ENCODE results near the gene TMEM97.
"Not testable (repeated sequence)": the region's sequence is repeated elsewhere in the genome, so short reads cannot be mapped to it uniquely, and the experiment has no call there.

Gene TMEM97

GRCh38 chr17:28338769-28339212, 19.8 kb downstream of the TMEM97 start:
- not testable (repeated sequence) for DNase-seq

GRCh38 chr17:28339431-28339830, 20.4 kb downstream of the TMEM97 start:
- no peak for DNase-seq

- DNase-seq: no peak
Measured at GRCh38 chr17:28340374-28340773, 21.4 kb downstream of the TMEM97 start.

GRCh38 chr17:28341516-28341915, 22.5 kb downstream of the TMEM97 start:
- no peak for DNase-seq

GRCh38 chr17:28342313-28342712, 23.3 kb downstream of the TMEM97 start:
- DNase-seq: no peak

- no peak for DNase-seq
Measured at GRCh38 chr17:28343491-28343932, 24.5 kb downstream of the TMEM97 start.

GRCh38 chr17:28344011-28344410, 25.0 kb downstream of the TMEM97 start:
- no peak for DNase-seq

GRCh38 chr17:28344435-28344901, 25.5 kb downstream of the TMEM97 start:
- no peak for DNase-seq

- DNase-seq: no peak
Measured at GRCh38 chr17:28345419-28346198, 26.6 kb downstream of the TMEM97 start.

GRCh38 chr17:28346199-28346580, 27.2 kb downstream of the TMEM97 start:
- no peak for DNase-seq

GRCh38 chr17:28346746-28347246, 27.8 kb downstream of the TMEM97 start:
- DNase-seq: no peak

GRCh38 chr17:28347261-28347891, 28.4 kb downstream of the TMEM97 start:
- DNase-seq: no peak

GRCh38 chr17:28348979-28349378, 30.0 kb downstream of the TMEM97 start:
- DNase-seq: no peak

- DNase-seq: no peak
Measured at GRCh38 chr17:28350271-28350670, 31.3 kb downstream of the TMEM97 start.

- DNase-seq: peak; percentile 96
Measured at GRCh38 chr17:28357061-28357900, 38.3 kb downstream of the TMEM97 start, which contains the start of gene POLDIP2. TSS of gene POLDIP2 (minus strand) at chr17:28357527. CDS start at chr17:28357448, 79 bp downstream.

- no peak for DNase-seq
Measured at GRCh38 chr17:28357901-28358197, 38.8 kb downstream of the TMEM97 start.

GRCh38 chr17:28363186-28363585, 44.2 kb downstream of the TMEM97 start:
- no peak for DNase-seq

- DNase-seq: no peak
Measured at GRCh38 chr17:28363776-28364650, 45.0 kb downstream of the TMEM97 start.

GRCh38 chr17:28364665-28365363, 45.8 kb downstream of the TMEM97 start, which contains the start of gene SEBOX:
TSS of gene SEBOX (minus strand) at chr17:28365199. CDS start at chr17:28365151, 48 bp downstream.
- no peak for DNase-seq

GRCh38 chr17:28365487-28365886, 46.5 kb downstream of the TMEM97 start:
- no peak for DNase-seq

GRCh38 chr17:28366605-28367004, 47.6 kb downstream of the TMEM97 start:
- DNase-seq: no peak
